Adipose tissue (tissue), 3 donors: ENCODE measurements around the gene PTPRN. TPM values are rescaled to one million over a fixed set of nuclear protein-coding genes. Genes with fewer than 3 reads are reported as not detected.
A peak's percentile ranks its signal among the peaks of the same experiment; 100 is the strongest.

ENCODE experiments used
- H3K27ac ChIP-seq: one replicate; pipeline ENCODE4 v1.5.1; 2013; ENCODE audit warnings: low read depth, low read length
- WGBS, 3 donors: extraction: QIAGEN DNeasy Blood & Tissue Kit; methylation state at CpG; one replicate each; pipeline ENCODE4 v1.1.7; 2013; 5-methylcytosine and 5-hydroxymethylcytosine counted together
- polyA plus RNA-seq, 3 donors: library from polyadenylated mRNA; stranded (reverse); fragments of 200-250 nt; gene quantifications; one replicate each; pipeline ENCODE4 v1.2.3, GENCODE V29; 2013
- donor health status: healthy with polysubstance abuse.
- donor health status: Bipolar disorder and iron deficiency.
- donor health status: healthy.

Gene PTPRN
- polyA plus RNA-seq, 3 donors: 0.45 to 15.5 TPM; not detected in 1

DNA sequence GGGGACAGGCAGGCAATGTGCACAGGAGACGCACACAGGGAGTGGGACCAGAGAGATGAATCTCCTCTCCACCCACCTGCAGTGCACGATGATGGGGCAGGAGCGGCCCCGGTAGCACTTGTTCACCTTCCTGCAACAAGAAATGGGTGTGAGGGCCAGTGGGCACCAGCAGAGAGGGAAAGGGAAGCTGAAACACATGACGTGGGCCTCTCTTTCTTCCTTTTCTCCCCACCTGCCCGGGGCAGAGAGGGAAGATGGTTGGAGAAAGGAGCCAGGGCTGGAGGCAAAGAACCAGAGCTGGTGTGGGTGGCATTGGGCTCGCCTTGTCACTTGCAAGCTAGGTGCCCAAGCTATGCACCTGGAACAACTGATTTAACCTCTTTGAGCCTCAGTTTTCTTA lies 17.8 kb downstream of the PTPRN start:
- H3K27ac ChIP-seq: no peak overlapping the region
- 73 to 79% (median 75%) methylated on average over 7 of the region's 7 CpGs for WGBS, 3 donors

DNA sequence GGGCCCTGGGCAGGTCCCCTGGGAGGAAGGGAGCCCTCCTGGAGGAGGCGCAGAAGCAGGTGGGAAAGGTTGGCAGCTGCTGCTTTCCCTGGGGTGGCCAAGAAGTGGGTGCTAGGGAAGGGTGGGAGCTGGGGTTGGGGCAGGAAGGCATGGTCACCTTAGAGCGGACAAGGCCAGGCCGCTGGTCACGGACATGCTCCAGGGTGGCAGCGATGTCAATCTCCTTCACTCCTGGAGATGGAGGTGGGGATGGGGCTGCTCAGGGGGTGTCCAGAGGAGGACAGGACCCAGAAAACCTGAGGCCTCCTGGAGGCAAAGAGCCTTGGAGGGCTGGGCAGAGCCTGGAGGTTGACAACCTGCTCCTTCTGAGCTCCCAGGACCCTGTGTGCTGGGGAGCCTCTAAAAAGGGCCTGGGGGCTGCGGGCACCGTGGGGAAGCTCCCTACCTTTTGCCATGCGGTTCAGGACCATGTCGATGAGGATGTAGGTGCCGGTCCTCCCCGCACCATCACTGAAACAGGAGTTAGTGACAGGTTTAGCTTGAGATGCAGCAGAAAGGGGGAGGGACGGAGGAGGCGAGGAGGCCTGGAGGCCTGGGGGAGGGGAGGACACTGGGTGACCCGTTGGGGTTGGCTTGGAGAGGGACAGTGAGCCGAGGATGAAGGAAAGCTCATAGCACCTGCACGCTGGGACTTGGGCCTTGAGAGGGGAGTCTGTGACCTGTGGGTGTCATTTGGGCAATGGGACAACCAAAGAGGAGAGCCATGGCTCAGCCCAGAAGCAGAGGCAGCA lies 18.6 kb downstream of the PTPRN start:
- WGBS, 3 donors: 83 to 89% (median 89%) methylated on average over 15 to 16 of the region's 16 CpGs
- no peak overlapping the region for H3K27ac ChIP-seq

DNA sequence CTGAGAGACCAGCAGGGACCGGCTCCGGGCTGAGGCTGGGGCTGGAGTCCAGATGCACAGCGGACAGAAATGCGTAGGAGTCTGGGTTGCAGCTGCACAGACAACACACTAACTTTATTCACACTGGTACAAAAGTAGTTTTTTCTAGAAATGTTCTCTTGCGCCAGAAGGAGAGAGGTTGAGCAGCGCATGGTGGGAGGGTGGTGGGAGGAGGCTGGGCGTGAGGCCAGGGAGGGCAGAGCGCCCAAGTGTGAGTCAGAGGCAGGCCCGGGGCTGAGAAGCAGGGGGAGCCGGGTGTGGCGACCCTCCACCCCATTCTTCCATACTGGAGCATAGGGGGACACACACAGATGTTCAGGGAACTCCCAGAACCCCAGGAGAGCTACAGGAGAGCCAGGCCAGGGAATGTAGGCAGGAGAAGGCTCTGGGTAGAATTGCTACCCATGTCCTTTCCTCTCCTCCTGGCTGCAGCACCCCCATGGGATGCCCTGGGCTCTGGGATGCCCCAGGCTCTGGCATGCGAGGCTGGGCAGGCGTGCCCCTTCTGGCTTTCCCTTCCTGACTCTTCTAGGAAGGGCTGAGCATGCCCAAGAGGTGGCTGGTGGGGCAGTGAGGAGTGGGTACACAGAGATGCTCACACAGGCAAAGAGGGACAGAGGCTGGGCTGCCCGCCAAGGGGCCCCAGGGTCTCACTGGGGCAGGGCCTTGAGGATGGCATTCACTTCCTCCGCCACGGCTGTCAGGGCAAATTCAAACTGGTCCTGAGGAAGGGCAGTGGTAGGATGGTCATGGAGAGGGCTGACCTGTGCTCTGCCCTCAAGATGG lies 19.5 kb downstream of the PTPRN start:
- WGBS, 3 donors: 46 to 53% (median 46%) methylated on average over 16 of the region's 16 CpGs
- H3K27ac ChIP-seq: no peak overlapping the region

- H3K27ac ChIP-seq: no peak overlapping the region
- WGBS, 3 donors: 65 to 73% (median 71%) methylated on average over 6 of the region's 6 CpGs
Measured at GRCh38 chr2:219289195-219289536, 20.0 kb downstream of the PTPRN start.

- no peak overlapping the region for H3K27ac ChIP-seq
- 80 to 83% (median 81%) methylated on average over 10 of the region's 10 CpGs for WGBS, 3 donors
Measured at GRCh38 chr2:219287580-219288265, 21.5 kb downstream of the PTPRN start.

DNA sequence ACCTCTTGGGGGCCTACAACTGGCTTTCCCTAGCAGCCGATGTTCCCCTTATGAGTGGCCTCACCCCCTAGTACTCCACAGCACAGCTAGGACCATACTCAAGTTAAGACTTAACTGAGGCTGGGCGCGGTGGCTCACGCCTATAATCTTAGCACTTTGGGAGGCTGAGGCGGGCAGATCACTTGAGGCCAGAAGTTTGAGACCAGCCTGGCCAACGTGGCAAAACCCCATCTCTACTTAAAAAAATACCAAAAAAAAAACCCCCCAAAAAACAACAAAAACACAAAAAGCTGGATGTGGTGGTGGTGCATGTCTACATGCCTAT lies 22.1 kb downstream of the PTPRN start:
- 91 to 92% (median 92%) methylated on average over 6 of the region's 6 CpGs for WGBS, 3 donors
- H3K27ac ChIP-seq: peak overlapping the region; percentile 1

GRCh38 chr2:219286436-219287115 lies 22.6 kb downstream of the PTPRN start:
- peak overlapping the region; percentile 1 for H3K27ac ChIP-seq
- WGBS, 3 donors: 65 to 77% (median 75%) methylated on average over 12 of the region's 12 CpGs

DNA sequence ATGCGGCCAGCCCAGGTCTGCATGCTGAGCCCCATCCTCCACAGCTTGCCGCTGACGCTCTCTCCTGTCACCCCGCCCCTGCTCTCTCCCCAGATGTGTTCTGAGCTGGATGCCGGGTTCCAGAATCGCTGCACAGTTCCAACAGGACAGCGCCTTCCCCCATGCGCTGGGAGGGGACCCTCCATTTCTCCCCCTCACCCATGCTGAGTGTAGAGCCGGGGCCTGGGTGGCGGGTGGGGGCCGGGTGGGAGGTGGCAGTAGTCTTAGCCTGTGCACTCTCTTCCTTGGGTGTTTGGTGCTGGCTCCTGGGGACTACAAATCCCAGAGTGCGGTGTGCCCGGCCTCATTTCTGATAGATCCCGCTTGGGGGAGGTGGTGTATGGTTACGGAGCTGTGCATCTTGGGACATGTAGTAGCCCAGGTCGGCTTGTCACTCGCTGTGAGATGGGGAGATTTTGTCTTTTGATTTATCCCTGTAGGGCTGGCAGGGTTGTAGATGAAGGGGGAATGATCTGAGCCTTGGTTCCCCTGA lies 23.2 kb downstream of the PTPRN start:
- 66 to 70% (median 67%) methylated on average over 17 of the region's 17 CpGs for WGBS, 3 donors

DNA sequence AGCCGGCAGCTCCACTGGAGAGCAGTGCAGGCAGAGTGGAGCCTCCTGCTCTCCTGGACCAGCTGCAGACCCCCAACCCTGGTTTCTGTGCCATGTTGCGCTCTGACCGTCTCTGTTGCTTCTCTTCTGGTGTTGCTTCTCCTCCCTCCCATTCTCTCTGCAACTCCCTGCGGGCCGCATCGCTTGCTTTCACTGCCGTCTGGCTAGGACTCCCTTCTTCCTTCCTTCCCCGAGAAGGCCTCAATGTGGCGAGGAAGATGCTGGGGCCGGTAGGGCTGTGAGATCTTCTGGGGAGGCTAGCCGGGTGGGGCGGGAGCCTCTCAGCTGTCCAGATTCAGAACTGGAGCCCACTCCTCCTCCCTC lies 23.8 kb downstream of the PTPRN start:
- 75 to 84% (median 81%) methylated on average over 12 of the region's 12 CpGs for WGBS, 3 donors
- no peak overlapping the region for H3K27ac ChIP-seq

More for the DNA sequence above, 23.2 kb downstream of the PTPRN start:
- no peak overlapping the region for H3K27ac ChIP-seq

GRCh38 chr2:219284501-219285372 lies 24.5 kb downstream of the PTPRN start:
- WGBS, 3 donors: 86 to 93% (median 88%) methylated on average over 16 of the region's 16 CpGs
- H3K27ac ChIP-seq: no peak overlapping the region

DNA sequence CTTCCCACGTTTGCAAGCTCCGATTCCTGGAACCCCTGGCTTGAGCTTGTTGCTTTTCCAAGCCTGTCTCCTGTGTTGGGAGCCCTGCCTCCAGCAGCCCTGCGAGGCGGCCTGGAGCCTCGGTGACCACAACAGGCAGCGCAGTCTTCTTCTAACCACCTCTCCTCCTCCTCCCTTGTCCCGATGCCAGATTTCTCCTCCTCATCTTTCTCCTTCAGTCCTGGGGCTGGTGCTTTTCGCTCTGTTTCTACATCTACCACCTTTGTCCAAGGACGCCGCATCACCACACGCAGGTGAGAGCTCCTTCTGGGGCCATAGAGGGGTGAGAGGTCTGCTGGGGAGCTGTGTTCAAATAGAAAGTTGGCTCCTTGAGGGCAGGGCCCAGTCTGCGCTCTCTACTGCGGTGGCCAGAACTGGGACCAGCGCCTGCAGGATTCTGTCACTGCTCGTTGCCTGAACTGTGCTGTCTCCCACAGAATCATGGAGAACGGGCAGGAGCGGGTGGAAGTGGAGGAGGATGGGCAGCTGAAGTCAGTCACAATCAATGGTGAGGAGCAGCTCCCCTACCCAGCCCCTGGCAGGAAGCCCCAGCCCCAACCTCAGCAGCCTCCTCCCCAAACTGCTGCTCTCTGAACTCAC lies 26.1 kb downstream of the PTPRN start:
- 85 to 91% (median 89%) methylated on average over 17 of the region's 17 CpGs for WGBS, 3 donors
- H3K27ac ChIP-seq: no peak overlapping the region

DNA sequence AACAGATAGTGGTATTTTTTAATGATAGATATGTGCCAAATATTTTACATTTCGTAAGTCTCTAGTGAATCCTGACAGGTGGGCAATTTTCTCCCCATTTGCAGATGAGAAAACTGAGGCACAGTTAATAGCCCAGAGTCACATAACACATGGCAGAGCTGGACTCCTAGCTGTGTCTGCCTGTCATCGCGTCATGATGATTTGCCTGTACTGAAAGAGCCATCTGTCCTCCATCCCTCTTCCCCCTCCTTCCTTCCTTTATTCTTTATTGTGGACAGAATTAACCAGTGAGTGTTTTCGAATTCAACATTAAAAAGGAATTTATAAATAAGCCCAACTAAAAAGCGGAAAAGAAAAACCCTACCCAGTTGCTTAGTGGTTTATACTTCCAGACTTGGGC lies 26.8 kb downstream of the PTPRN start:
- 85 to 87% (median 86%) methylated on average over 5 of the region's 5 CpGs for WGBS, 3 donors
- H3K27ac ChIP-seq: no peak overlapping the region

DNA sequence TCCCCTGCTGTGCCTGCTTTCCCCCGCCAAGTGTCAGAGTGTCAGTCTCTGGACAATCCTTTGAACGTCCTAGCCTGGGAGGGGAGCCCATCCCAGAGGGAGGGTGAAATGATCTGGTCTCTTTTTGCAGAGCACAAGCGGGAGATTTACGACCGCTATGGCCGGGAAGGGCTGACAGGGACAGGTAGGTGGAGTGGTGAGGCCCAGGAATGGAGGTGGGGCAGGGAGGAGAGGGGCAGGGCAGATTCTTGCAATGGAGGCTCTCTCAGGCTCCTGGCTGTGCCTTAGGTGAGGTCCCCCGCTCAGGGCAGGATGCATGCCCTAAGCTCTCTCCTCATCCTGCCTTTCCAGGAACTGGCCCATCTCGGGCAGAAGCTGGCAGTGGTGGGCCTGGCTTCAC lies 27.6 kb downstream of the PTPRN start:
- WGBS, 3 donors: 77 to 91% (median 89%) methylated on average over 8 of the region's 8 CpGs
- H3K27ac ChIP-seq: no peak overlapping the region

DNA sequence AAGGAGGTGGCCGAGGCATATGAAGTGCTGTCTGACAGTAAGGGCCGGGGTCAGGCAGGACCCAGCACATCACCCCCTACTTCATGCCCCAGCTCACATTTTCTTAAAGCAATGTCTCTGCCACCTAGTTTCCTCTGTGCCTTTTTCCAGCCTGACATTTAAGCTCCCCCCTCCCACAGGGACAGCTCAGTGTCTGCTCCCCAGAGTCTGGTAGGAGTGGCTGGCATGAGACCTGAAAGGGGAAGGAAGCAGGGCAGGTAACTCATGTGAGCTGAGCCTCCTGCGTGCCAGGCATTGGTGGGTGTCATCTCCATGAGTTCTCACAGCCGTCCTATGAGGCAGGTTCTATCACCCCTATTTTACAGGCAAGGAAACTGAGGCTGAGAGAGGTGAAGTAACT lies 28.6 kb downstream of the PTPRN start:
- WGBS, 3 donors: 92 to 95% (median 94%) methylated on average over 4 of the region's 4 CpGs
- H3K27ac ChIP-seq: no peak overlapping the region

DNA sequence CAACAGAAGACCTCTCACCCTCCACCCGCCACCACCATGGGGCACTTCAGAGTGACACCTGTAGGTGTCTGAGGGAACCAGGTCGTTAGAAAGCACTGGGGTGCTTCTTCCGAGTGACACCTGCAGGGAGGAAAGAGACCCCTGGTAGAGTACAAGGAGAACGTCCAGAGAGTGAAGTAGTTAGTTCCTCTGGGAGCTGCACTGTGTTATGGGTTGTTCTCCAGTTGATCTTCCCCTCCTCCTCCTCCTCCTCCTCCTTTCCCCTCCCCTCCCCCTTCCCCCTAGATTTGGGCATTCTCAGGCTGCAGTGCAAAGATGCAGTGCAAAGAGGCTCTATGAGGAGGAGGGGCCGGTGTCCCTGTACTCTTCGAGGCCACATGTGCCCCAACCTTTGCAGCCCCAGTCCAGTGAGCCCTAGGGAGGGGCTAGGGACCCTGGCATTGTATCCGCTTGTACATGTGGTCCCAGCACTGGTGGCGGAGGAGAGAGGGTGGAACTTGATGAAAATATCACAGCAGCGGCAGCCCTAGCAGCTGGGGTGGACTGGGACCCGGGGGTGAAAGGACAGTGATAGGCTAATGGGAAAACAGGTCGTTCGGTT lies 29.2 kb downstream of the PTPRN start:
- H3K27ac ChIP-seq: no peak overlapping the region
- WGBS, 3 donors: 35 to 50% (median 47%) methylated on average over 12 of the region's 12 CpGs

DNA sequence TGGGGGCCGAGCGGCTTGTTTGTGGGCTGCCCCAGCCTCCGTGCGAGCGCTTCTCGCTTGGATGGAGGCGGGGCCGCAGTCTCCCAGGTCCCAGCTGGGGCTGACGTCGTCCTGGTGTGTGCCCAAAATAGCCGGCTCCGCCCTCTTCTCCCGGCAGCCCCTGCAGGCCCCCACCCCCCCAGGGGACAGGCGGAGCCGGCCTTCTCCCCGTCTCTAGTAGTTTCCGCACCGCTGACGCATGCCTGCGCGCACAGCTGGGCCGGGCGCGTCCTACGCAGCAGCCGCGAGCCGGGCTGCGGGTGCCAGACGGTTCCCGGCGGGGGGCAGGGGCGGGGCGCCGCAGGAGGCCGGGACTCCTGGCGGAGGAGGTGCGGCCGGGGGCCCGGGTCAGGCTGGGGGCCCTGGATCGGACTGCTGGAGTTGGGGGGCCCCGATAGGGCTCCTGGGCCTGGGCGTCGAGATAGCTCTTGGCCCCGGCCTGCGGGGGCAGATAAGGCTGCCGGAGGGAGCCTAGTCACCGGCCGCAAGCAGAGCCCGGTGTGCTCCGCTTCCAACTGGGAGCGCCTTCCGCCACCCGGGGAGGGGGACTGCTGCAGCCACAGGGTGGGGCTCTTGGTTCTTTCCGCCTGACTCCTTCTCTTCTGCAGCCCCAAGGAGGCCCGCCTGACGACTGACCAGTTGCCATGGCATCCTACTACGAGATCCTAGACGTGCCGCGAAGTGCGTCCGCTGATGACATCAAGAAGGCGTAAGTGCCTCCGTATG lies 29.9 kb downstream of the PTPRN start, which contains the start of gene DNAJB2:
Gene DNAJB2, plus strand, starts transcription at position 216 of the 765 bp plus-strand sequence. Its CDS starts 468 bp downstream, at position 684.
- WGBS, 3 donors: 0 to 2% (median 1%) methylated on average over 54 to 65 of the region's 65 CpGs
- H3K27ac ChIP-seq: peak within 1 kb of the TSS; percentile 51
